Measurements from ENCODE around the gene CD99.

Gene CD99

DNA sequence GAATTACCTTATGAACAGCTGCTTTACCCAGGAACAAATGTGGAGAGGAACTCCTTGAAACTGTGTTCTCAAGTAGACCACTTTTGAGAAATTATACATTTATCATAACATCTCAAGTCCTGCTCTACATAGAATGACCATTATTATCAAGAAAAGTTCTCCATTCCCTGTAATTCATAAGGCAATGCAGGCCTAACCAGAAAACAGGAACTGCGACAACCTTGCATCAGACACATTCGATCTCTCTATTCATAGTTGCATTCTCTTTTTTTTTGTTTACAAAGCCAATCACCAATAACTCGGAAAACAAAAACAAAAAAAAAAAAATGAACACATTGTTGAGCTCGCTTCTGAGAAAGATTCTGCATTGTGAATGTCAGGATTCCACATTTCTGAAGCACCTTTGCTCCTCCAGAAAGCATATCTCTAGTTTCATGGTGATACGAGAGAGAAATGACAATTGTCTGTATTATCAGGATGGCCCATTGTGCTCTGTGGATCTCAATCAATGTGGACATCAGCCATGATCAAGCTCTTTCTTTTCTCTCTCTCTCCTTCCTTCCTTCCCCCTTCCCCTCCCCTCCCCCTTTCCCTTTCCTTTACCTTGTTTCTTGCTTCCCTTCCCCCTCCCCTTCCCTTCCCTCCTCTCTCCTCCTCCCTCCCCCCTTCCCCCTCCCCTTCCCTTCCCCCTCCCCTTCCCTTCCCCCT lies 32.4 kb upstream of the CD99 start:
- no peak overlapping the region for H3K4me3 ChIP-seq (ENCODE audit: low read depth, low read length)
- in situ Hi-C loops (cut with HindIII; ENCODE audit: low sequenced_read_pairs) = no loop called here
- TF ChIP-seq, protein P1, sequence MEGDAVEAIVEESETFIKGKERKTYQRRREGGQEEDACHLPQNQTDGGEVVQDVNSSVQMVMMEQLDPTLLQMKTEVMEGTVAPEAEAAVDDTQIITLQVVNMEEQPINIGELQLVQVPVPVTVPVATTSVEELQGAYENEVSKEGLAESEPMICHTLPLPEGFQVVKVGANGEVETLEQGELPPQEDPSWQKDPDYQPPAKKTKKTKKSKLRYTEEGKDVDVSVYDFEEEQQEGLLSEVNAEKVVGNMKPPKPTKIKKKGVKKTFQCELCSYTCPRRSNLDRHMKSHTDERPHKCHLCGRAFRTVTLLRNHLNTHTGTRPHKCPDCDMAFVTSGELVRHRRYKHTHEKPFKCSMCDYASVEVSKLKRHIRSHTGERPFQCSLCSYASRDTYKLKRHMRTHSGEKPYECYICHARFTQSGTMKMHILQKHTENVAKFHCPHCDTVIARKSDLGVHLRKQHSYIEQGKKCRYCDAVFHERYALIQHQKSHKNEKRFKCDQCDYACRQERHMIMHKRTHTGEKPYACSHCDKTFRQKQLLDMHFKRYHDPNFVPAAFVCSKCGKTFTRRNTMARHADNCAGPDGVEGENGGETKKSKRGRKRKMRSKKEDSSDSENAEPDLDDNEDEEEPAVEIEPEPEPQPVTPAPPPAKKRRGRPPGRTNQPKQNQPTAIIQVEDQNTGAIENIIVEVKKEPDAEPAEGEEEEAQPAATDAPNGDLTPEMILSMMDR (IDR thresholded peaks at IDR 0.05; ENCODE audit: low read depth, low read length) = no peak
- DNase-seq (ENCODE audit: low read depth, low spot score) = no peak

DNA sequence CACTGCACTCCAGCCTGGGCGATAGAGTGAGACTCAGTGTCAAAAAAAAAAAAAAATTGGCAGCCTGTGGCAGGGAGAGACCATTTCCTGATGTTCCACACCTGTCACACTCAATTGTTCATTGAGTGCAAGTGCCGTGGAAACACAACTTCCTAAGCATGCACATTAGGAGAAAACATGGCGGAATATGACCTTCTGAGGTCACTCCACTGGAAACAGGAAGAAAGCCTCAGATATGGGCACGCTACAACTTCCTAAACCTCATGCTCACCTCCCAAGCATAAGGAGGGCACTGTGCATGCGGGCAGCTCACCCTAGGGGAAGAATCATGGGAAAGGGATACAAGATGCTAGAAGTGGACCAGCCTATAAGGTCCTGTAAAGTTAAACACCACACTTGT lies 28.5 kb upstream of the CD99 start:
- H3K4me3 ChIP-seq (ENCODE audit: low read depth, low read length) = no peak overlapping the region
- no peak for DNase-seq (ENCODE audit: low read depth, low spot score)
- TF ChIP-seq, protein P1 (IDR thresholded peaks at IDR 0.05; ENCODE audit: low read depth, low read length) = no peak
- in situ Hi-C loops (cut with HindIII; ENCODE audit: low sequenced_read_pairs) = no loop called here

DNA sequence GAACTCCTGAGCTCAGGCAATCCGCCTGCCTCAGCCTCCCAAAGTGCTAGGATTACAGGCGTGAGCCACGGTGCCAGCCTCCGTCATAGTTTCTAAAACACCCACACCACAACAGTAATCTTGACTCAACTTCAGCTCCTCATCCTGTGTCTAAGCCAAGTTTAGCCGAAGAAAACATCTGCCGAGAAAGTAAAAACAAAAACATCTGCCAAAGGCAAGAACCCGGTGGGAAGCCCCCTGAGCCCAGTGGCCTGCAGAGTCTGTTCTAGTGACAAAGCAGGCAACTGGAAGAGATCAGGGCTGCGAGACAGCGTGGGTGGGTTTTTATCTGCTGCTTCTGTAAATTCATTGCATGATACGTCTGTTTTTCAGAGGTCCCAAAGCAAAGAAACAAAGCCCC lies 26.6 kb upstream of the CD99 start:
- no peak overlapping the region for H3K4me3 ChIP-seq (ENCODE audit: low read depth, low read length)
- TF ChIP-seq, protein P1 (IDR thresholded peaks at IDR 0.05; ENCODE audit: low read depth, low read length) = no peak
- DNase-seq (ENCODE audit: low read depth, low spot score) = peak; percentile 67
- in situ Hi-C loops (cut with HindIII; ENCODE audit: low sequenced_read_pairs) = no loop called here

DNA sequence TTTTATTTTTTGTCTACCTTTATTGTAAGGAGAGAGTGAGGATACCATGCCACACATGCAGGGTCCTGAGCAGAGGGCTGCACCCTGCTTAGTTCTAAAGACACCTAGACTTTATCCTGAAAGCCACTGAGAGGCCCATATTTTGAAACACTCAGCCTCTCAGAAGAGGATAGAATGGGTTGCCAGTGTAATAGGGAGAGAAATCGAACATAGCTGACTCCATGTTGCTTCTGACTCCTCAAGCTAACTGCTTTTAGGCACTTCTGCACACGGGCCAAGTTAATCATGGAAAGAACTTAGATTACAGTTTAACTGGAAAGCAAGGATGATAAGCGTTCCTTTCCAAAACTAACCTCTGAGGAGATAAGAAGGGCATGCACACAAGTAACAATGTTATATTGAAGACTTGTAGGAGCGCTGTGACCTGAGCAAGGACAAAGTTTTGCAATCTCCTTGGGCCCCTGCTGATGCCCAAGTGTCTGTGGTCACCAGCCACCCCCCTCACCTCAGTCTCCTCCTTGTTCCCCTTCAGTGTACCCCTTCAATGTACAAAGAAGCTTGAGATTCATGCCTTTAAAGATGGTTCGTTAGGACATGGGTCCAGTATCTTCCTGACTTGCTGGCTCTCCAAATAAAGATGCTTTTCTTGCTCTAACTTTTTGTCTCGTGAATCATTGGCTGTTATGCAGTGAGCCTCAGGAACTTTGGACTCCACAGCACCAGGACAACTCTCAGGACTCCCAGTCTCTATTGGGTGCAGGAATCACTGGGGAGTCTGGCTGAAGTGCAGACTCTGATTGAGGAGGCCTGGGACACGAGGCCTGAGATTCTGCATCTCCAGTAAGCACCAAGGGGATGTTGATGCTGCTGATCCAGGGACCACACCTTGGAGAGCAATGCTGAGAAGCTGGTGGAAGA lies 25.4 kb upstream of the CD99 start:
- in situ Hi-C loops (cut with HindIII; ENCODE audit: low sequenced_read_pairs) = no loop called here
- TF ChIP-seq, protein P1 (IDR thresholded peaks at IDR 0.05; ENCODE audit: low read depth, low read length) = no peak

DNA sequence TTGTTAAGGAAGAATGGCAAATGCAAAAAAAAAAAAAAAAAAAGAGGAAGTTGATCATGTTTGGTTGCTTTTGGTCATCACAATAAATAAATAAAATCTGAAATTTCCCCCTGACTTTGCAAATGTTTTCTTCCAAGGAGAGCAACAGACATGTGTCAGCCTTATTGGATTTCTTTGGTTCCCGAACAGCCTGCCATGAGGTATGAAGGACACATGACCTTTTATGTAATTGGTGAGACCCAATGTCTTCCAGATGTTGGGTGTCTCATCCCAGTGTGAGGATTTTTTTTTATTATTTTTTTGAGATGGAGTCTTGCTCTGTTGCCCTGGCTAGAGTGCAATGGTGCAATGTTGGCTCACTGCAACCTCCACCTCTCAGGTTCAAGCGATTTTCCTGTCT lies 24.6 kb upstream of the CD99 start:
- in situ Hi-C loops (cut with HindIII; ENCODE audit: low sequenced_read_pairs) = no loop called here
- TF ChIP-seq, protein P1 (IDR thresholded peaks at IDR 0.05; ENCODE audit: low read depth, low read length) = no peak
- no peak overlapping the region for H3K4me3 ChIP-seq (ENCODE audit: low read depth, low read length)
- no peak for DNase-seq (ENCODE audit: low read depth, low spot score)

More for the DNA sequence above, 25.4 kb upstream of the CD99 start:
- DNase-seq (ENCODE audit: low read depth, low spot score) = no peak
- H3K4me3 ChIP-seq (ENCODE audit: low read depth, low read length) = no peak overlapping the region

DNA sequence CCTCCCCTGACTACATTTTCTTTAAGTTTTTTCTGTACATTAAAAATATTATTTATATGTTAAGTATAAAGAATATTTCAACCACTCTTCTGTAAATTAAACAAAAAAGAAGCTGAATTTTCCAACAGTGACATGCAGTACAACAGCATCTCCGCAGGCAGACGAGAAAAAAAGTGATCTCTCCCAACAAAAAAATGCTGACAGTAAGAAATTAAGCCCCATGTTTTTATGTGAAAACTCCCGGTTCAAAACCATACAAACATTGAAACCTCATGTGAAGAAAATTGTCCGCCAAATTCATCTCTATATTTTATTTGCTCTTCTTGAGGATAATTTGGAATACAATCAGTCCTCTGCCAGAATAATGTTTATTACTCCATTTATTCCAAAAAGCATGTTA lies 20.1 kb upstream of the CD99 start:
- in situ Hi-C loops (cut with HindIII; ENCODE audit: low sequenced_read_pairs) = no loop called here
- TF ChIP-seq, protein P1 (IDR thresholded peaks at IDR 0.05; ENCODE audit: low read depth, low read length) = no peak

More for the DNA sequence above, 20.1 kb upstream of the CD99 start:
- DNase-seq (ENCODE audit: low read depth, low spot score) = no peak
- no peak overlapping the region for H3K4me3 ChIP-seq (ENCODE audit: low read depth, low read length)

All from astrocyte of the spinal cord (primary cell).